Measurements from ENCODE around the gene DNASE2. TPM values are rescaled to one million over a fixed set of nuclear protein-coding genes. Genes with fewer than 3 reads are reported as not detected.
"Not testable (repeated sequence)": the region's sequence is repeated elsewhere in the genome, so short reads cannot be mapped to it uniquely, and the experiment has no call there.

Gene DNASE2
- total RNA-seq (2014; rRNA removed; shearing (Covaris generic)) = 13.7 and 19.3 TPM in 2 replicates

GRCh38 chr19:12881172-12881808, at the start of gene DNASE2:
DNASE2 (minus strand) TSS chr19:12881449; CDS start chr19:12881375, 74 bp downstream.
- DNase-seq (ENCODE audit: low read depth) = peak; percentile 97

GRCh38 chr19:12930002-12930645, 48.9 kb upstream of the DNASE2 start:
- DNase-seq (ENCODE audit: low read depth) = no peak

GRCh38 chr19:12924621-12925310, 43.5 kb upstream of the DNASE2 start:
- no peak for DNase-seq (ENCODE audit: low read depth)

GRCh38 chr19:12922959-12923358, 41.7 kb upstream of the DNASE2 start:
- DNase-seq (ENCODE audit: low read depth) = no peak

GRCh38 chr19:12921047-12921446, 39.8 kb upstream of the DNASE2 start:
- no peak for DNase-seq (ENCODE audit: low read depth)

- no peak for DNase-seq (ENCODE audit: low read depth)
Observed at GRCh38 chr19:12918253-12918652, 37.0 kb upstream of the DNASE2 start.

- DNase-seq (ENCODE audit: low read depth) = not testable (repeated sequence)
Observed at GRCh38 chr19:12915860-12916259, 34.6 kb upstream of the DNASE2 start.

GRCh38 chr19:12913851-12914690, 32.8 kb upstream of the DNASE2 start:
- DNase-seq (ENCODE audit: low read depth) = no peak

- DNase-seq (ENCODE audit: low read depth) = no peak
Observed at GRCh38 chr19:12913011-12913561, 31.8 kb upstream of the DNASE2 start.

GRCh38 chr19:12912571-12912970, 31.3 kb upstream of the DNASE2 start:
- no peak for DNase-seq (ENCODE audit: low read depth)

- DNase-seq (ENCODE audit: low read depth) = no peak
Observed at GRCh38 chr19:12907166-12907565, 25.9 kb upstream of the DNASE2 start.

GRCh38 chr19:12899891-12900518, 18.8 kb upstream of the DNASE2 start:
- DNase-seq (ENCODE audit: low read depth) = no peak

- no peak for DNase-seq (ENCODE audit: low read depth)
Observed at GRCh38 chr19:12896460-12896859, 15.2 kb upstream of the DNASE2 start.

- no peak for DNase-seq (ENCODE audit: low read depth)
Observed at GRCh38 chr19:12893582-12893981, 12.3 kb upstream of the DNASE2 start.

GRCh38 chr19:12891553-12892021, 10.3 kb upstream of the DNASE2 start:
- DNase-seq (ENCODE audit: low read depth) = no peak

- DNase-seq (ENCODE audit: low read depth) = peak; percentile 99
Observed at GRCh38 chr19:12890787-12891552, 9.7 kb upstream of the DNASE2 start, which contains the start of gene GCDH. GCDH (plus strand) TSS chr19:12891160; CDS start chr19:12891305, 145 bp downstream.

GRCh38 chr19:12890299-12890786, 9.1 kb upstream of the DNASE2 start:
- not testable (repeated sequence) for DNase-seq (ENCODE audit: low read depth)

GRCh38 chr19:12888006-12888603, 6.9 kb upstream of the DNASE2 start:
- no peak for DNase-seq (ENCODE audit: low read depth)

GRCh38 chr19:12886969-12887747, 5.9 kb upstream of the DNASE2 start, which contains the start of gene KLF1:
KLF1 (minus strand) TSS chr19:12887201; CDS start chr19:12887140, 61 bp downstream.
- no peak for DNase-seq (ENCODE audit: low read depth)

All from Daoy (cell line).